H1 (cell line): ENCODE results near the gene AHNAK2.

ENCODE experiments used
- SUZ12 ChIP-seq: fragments of 200-600 bp; sonication (generic); IDR thresholded peaks from 2 replicates; pipeline ENCODE4 v1.6.1; 2012; ENCODE audit warnings: mild to moderate bottlenecking, inconsistent platforms, low read length, moderate library complexity, mixed read lengths
- TF ChIP-seq, protein P1 (sequence below), 3 experiments: IDR thresholded peaks; 1 replicate in 2 of 3; 2 replicates in 1 of 3; pipeline versions ENCODE4 v1.5.1 to v1.6.1; 2011; ENCODE audit warnings: low read length in 3 of 3, mild to moderate bottlenecking in 3 of 3, inconsistent platforms in 2 of 3, low read depth in 1 of 3, moderate library complexity in 1 of 3; ENCODE audit not compliant: insufficient read depth in 1 of 3; ENCODE audit errors: control extremely low read depth in 1 of 3

DNA sequence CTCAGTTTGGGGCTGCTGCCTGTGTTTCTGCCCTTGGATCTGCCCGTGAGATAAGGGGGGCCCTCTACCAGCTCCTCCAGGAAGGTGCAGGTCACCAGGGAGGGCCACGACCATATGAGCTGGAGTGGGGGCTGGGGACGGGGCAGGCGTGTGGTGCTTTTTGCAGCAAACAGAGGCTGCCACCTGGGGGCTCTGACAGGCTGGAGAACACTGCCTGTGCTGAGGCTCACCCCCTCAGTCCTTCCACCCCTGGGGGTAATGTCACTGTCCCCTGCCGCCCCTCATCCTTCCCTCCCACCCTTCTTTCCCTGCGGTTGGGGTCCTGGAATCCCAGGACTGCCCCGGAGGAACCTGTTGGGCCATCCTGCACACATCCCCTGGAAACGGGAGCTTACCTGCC, 50.3 kb downstream of the AHNAK2 start:
- TF ChIP-seq SUZ12: no peak
- TF ChIP-seq, protein P1, sequence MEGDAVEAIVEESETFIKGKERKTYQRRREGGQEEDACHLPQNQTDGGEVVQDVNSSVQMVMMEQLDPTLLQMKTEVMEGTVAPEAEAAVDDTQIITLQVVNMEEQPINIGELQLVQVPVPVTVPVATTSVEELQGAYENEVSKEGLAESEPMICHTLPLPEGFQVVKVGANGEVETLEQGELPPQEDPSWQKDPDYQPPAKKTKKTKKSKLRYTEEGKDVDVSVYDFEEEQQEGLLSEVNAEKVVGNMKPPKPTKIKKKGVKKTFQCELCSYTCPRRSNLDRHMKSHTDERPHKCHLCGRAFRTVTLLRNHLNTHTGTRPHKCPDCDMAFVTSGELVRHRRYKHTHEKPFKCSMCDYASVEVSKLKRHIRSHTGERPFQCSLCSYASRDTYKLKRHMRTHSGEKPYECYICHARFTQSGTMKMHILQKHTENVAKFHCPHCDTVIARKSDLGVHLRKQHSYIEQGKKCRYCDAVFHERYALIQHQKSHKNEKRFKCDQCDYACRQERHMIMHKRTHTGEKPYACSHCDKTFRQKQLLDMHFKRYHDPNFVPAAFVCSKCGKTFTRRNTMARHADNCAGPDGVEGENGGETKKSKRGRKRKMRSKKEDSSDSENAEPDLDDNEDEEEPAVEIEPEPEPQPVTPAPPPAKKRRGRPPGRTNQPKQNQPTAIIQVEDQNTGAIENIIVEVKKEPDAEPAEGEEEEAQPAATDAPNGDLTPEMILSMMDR (IDR thresholded peaks at IDR 0.05; ENCODE audit: control extremely low read depth in 1 of 3, insufficient read depth in 1 of 3, low read depth in 1 of 3, low read length in 3 of 3): no peak
